ENCODE results near the gene VAMP7.

VAMP7 gene

DNA sequence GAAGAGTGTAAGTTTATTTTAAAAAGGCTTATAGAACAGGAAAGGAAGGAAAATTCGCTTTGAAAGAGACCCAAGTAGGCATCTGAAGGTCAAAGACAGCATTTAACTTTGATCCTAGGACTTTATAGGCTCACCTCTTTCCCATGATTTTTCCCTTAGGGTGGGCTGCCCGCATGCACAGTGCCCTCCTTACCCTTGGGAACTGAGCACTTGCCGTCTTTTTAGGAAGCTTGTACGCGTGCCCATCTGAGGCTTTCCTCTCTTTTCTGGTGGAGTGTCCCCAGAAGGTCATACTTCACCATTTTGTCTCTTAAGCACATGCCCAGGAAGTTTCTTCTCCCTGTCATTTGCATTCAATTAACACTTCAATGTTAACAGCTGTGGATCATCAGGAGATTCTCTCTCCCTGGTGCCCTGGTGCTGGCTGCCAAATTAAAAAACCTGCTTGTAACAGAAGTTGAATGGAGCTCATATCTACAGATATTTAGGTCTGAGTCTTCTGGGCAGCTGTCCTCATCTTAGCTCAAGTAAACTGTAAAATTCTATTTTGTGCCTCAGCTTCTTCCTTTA, 78.0 kb downstream of the VAMP7 start:
- no peak for DNase-seq (ENCODE audit: low read depth in 1 of 2, low spot score in 1 of 2)
- Histone ChIP-seq H3K4me3 (replicated peaks; ENCODE audit: insufficient read depth, low read length) (no peak overlapping the region), H3K27me3 (ENCODE audit: insufficient read depth, poor library complexity, severe bottlenecking) (no peaks in the 10 kb centered on the region), H3K27ac (replicated peaks) (no peak overlapping the region)
- TF ChIP-seq, protein P1, sequence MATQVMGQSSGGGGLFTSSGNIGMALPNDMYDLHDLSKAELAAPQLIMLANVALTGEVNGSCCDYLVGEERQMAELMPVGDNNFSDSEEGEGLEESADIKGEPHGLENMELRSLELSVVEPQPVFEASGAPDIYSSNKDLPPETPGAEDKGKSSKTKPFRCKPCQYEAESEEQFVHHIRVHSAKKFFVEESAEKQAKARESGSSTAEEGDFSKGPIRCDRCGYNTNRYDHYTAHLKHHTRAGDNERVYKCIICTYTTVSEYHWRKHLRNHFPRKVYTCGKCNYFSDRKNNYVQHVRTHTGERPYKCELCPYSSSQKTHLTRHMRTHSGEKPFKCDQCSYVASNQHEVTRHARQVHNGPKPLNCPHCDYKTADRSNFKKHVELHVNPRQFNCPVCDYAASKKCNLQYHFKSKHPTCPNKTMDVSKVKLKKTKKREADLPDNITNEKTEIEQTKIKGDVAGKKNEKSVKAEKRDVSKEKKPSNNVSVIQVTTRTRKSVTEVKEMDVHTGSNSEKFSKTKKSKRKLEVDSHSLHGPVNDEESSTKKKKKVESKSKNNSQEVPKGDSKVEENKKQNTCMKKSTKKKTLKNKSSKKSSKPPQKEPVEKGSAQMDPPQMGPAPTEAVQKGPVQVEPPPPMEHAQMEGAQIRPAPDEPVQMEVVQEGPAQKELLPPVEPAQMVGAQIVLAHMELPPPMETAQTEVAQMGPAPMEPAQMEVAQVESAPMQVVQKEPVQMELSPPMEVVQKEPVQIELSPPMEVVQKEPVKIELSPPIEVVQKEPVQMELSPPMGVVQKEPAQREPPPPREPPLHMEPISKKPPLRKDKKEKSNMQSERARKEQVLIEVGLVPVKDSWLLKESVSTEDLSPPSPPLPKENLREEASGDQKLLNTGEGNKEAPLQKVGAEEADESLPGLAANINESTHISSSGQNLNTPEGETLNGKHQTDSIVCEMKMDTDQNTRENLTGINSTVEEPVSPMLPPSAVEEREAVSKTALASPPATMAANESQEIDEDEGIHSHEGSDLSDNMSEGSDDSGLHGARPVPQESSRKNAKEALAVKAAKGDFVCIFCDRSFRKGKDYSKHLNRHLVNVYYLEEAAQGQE (IDR thresholded peaks at IDR 0.05; ENCODE audit: insufficient replicate concordance, low read depth): no peak
- TF ChIP-seq, protein P2, sequence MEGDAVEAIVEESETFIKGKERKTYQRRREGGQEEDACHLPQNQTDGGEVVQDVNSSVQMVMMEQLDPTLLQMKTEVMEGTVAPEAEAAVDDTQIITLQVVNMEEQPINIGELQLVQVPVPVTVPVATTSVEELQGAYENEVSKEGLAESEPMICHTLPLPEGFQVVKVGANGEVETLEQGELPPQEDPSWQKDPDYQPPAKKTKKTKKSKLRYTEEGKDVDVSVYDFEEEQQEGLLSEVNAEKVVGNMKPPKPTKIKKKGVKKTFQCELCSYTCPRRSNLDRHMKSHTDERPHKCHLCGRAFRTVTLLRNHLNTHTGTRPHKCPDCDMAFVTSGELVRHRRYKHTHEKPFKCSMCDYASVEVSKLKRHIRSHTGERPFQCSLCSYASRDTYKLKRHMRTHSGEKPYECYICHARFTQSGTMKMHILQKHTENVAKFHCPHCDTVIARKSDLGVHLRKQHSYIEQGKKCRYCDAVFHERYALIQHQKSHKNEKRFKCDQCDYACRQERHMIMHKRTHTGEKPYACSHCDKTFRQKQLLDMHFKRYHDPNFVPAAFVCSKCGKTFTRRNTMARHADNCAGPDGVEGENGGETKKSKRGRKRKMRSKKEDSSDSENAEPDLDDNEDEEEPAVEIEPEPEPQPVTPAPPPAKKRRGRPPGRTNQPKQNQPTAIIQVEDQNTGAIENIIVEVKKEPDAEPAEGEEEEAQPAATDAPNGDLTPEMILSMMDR (IDR thresholded peaks at IDR 0.05; ENCODE audit: insufficient read depth, low read length): no peak
- no peak for TF ChIP-seq GABPA (IDR thresholded peaks at IDR 0.05; ENCODE audit: low read depth)
- no peak for TF ChIP-seq POLR2AphosphoS5 (IDR thresholded peaks at IDR 0.05; ENCODE audit: low read depth)
- no peak for TF ChIP-seq SPI1 (IDR thresholded peaks at IDR 0.05; ENCODE audit: borderline replicate concordance, low read depth)

DNA sequence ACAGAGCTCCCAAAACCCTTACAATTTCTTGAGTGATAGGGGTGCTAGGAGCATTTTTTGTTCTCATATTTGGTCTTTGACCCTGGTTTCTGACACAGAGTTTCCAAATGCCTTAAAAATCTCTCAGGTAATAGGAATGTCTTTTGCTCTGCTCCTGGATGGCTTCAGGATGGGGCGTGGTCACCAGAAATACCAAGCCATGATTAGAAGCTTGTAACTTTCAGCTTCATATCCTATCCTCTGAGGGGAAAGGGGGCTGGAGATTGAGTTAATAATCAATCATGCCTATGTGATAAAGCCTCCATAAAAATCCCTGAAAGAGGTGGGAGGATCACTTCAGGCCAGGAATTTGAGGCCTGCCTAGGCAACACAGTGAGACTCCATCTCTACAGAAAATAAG, 81.8 kb downstream of the VAMP7 start:
- Histone ChIP-seq H3K4me3 (replicated peaks; ENCODE audit: insufficient read depth, low read length) (no peak overlapping the region), H3K27ac (replicated peaks) (no peak overlapping the region), H3K27me3 (ENCODE audit: insufficient read depth, poor library complexity, severe bottlenecking) (no peaks in the 10 kb centered on the region)
- TF ChIP-seq SPI1 (IDR thresholded peaks at IDR 0.05; ENCODE audit: borderline replicate concordance, low read depth): no peak
- TF ChIP-seq, protein P2 (IDR thresholded peaks at IDR 0.05; ENCODE audit: insufficient read depth, low read length): no peak
- no peak for TF ChIP-seq POLR2AphosphoS5 (IDR thresholded peaks at IDR 0.05; ENCODE audit: low read depth)
- no peak for DNase-seq (ENCODE audit: low read depth in 1 of 2, low spot score in 1 of 2)

DNA sequence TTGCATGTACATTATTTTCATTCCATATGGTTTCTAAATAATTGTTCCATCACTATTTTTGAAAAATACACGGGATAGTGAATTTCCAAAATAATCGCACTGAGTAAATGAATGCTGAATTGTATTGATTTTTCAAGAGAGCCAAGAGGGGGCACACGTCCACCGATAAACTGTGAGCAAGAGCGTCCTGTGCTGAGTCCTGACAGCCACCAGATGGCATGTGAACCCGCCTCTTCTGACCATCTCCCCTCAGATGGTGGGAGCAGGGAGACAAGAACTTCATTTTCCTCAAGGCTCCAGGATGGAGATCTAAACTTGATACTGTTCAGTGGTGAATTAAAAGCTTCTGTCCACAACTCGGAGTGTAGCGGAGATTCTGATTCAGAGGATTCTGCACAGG, 85.7 kb downstream of the VAMP7 start:
- TF ChIP-seq POLR2AphosphoS5 (IDR thresholded peaks at IDR 0.05; ENCODE audit: low read depth) (no peak), GABPA (IDR thresholded peaks at IDR 0.05; ENCODE audit: low read depth) (no peak), SPI1 (IDR thresholded peaks at IDR 0.05; ENCODE audit: borderline replicate concordance, low read depth) (no peak)
- TF ChIP-seq, protein P1 (IDR thresholded peaks at IDR 0.05; ENCODE audit: insufficient replicate concordance, low read depth): no peak
- TF ChIP-seq, protein P2 (IDR thresholded peaks at IDR 0.05; ENCODE audit: insufficient read depth, low read length): peak; percentile 35
- DNase-seq (ENCODE audit: low read depth in 1 of 2, low spot score in 1 of 2): peak; percentile 36 to 48
- no peak overlapping the region for H3K4me3 ChIP-seq (replicated peaks; ENCODE audit: insufficient read depth, low read length)
- no peak overlapping the region for H3K27ac ChIP-seq (replicated peaks)
- no peaks in the 10 kb centered on the region for H3K27me3 ChIP-seq (ENCODE audit: insufficient read depth, poor library complexity, severe bottlenecking)

All from HL-60 (cell line).